Muscle layer of duodenum (tissue), 2 donors: Measurements from ENCODE around the gene IL22.
"Not testable (repeated sequence)": the region's sequence is repeated elsewhere in the genome, so short reads cannot be mapped to it uniquely, and the experiment has no call there.

ENCODE experiments used
- H3K27ac ChIP-seq: one replicate; pipeline ENCODE4 v1.7.0; 2013; ENCODE audit warnings: mild to moderate bottlenecking, low read length
- H3K27me3 ChIP-seq: one replicate; pipeline ENCODE4 v1.7.0; 2013; ENCODE audit warnings: low read depth, mild to moderate bottlenecking, control low read depth, low read length
- H3K36me3 ChIP-seq, 2 donors: one replicate each; pipeline ENCODE4 v1.7.0; 2013; ENCODE audit warnings: low read length in 2 of 2, control low read depth in 1 of 2, mild to moderate bottlenecking in 1 of 2; ENCODE audit not compliant: insufficient read depth in 2 of 2, control insufficient read depth in 1 of 2
- H3K4me1 ChIP-seq, 2 donors: one replicate each; pipeline ENCODE4 v1.7.0; 2013; ENCODE audit warnings: low read length in 2 of 2, mild to moderate bottlenecking in 2 of 2, control low read depth in 1 of 2, moderate library complexity in 1 of 2; ENCODE audit not compliant: insufficient read depth in 2 of 2, control insufficient read depth in 1 of 2
- H3K4me3 ChIP-seq, 2 donors: one replicate each; pipeline ENCODE4 v1.7.0; 2013; ENCODE audit warnings: low read length in 2 of 2, low read depth in 1 of 2, mild to moderate bottlenecking in 1 of 2
- H3K9me3 ChIP-seq, 2 donors: one replicate each; pipeline ENCODE4 v1.7.0; 2013; ENCODE audit warnings: low read length in 2 of 2, control low read depth in 1 of 2, mild to moderate bottlenecking in 1 of 2; ENCODE audit not compliant: control insufficient read depth in 1 of 2
- donor health status: healthy.

IL22 gene

DNA sequence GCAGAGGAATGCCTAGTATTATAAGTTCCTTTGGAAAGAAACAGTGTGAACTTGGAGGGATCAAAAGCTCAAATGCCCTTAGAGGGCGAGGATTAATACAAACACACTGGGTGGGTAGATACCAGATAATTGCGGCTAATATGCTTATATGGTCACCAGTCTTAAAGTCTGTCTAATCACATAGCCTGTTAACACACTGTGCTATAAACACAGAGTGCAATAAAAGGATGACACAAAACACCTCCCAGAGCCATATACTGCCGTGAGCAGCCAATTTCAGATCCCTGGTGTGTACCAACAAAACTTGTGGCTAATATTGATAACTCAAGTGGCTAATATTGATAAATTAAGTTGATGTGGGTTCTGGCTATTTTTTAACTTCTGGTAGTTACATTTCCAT is 26.0 kb downstream of the IL22 start:
- Histone ChIP-seq H3K9me3 (no peaks in the 10 kb centered on the region), H3K36me3 (no peaks in the 10 kb centered on the region), H3K27me3 (no peaks in the 10 kb centered on the region), H3K27ac (no peak overlapping the region), H3K4me1 (peaks cover 0 to 13% of the 10 kb centered on the region in 2 donors), H3K4me3 (no peak overlapping the region)

DNA sequence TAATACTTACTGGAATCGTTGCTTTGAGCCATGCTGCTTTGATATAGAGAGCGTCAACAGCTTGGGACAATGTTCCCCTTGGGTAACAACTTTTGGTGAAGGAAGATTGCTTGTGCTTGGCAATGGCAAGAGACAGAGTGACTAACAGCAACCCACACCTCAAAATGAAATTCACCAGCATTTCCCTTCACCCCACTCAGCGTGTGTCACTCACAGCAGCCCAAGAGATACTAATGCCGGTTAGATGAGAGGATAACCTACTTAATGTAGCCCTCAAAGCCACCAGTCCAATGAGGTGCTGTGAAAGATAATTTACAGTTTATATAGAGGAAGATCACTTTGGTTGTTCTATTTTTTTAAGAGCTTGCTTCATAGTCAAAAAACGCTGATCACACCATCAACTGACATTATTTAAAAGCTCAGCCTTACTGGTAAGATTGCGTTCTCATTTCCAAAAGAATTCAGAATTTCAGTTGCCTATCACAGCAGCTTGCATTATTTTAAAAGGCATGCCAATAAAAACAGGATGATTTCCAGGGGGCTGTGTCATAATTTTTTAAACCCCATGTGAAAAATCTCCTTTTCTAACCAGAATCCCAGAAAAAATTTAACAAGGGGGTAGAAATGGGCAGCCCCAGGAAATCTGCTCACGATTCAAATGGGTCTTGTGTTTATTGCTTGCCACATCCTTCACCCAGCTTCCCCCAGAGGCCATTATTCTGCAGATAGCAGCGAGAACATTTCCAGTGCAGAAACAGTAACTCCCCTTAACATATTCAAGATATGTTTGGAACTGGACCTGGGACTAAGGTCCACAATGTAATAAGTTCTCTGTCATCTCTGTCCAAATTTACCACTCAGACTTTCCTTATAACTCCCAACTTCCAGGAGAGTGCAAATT is 27.6 kb downstream of the IL22 start, which contains the start of gene IL26:
IL26 (minus strand) TSS at position 235 of the 901 bp plus-strand sequence; CDS start at position 181, 54 bp downstream.
- H3K36me3 ChIP-seq, result no peaks in the 10 kb centered on the region
- H3K27ac ChIP-seq, result no peak within 1 kb of the TSS
- H3K4me1 ChIP-seq, result peaks cover 0 to 15% of the 10 kb centered on the region in 2 donors
- H3K4me3 ChIP-seq, result no peak within 1 kb of the TSS
- H3K9me3 ChIP-seq, result no peaks in the 10 kb centered on the region
- no peaks in the 10 kb centered on the region for H3K27me3 ChIP-seq

DNA sequence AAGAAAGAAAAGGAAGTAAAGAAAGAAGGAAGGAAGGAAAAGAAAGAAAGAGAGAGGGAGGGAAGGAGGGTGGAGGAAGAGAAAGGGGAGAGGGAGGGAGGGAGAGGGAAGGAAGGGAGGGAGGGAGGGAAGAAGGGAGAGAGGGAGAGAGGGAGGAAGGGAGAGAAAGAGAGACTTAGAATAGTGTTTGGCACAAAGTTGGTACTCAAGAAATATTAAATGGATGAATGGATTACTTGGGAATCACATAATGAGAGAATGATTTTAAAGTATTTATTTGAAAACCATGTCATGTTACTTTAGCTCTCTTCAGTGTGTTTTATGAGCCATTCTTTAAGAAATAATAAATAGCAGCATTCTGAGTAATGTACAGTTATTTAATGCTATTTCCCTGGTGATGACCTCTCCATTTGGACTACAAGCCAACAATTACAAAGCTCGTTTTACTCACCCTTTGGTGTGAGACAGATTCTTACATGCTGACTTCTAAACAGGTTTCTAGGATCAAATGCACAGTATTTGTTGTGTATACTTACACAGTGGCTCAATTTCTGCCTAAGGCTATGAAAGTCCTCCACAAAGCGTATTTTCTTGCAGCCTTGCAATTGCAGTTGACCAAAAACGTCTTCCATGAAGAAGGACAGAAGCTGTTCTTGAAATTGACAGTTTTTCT is 28.7 kb downstream of the IL22 start:
- no peaks in the 10 kb centered on the region for H3K9me3 ChIP-seq
- no peak overlapping the region for H3K27ac ChIP-seq
- no peak overlapping the region for H3K4me3 ChIP-seq
- H3K36me3 ChIP-seq, result no peaks in the 10 kb centered on the region
- no peaks in the 10 kb centered on the region for H3K27me3 ChIP-seq
- H3K4me1 ChIP-seq, result peaks cover 0 to 15% of the 10 kb centered on the region in 2 donors

DNA sequence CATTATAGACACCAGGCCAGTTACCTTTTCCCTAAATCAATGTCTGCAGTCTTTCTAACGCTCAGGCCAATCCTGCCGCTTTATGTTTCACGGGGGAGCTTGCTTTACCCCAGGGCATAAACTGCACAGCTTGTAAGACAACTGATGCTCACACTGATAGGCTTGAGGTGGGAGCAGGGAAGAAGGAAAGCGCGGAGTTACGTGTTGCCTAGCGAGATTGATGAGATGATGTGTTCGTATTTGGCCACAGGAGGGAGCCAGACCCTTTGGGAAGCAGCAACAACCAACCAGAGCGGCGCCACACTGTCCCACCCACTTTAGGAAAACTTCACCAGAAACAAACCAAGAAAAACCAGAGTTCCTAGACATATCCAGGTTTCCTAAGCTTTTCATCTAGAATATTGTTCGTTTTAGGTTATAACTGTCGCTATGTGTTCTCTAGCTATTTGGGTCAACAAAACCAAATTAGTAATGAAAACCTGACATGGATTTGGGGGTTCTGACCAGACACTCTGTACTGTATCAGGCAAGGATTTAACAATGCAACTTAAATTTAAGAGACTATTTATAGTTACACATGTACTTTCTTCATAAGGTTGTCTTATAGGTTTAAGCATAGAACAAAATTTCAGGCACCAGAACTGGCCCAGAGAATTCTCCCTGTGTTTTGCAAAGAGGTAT is 30.2 kb downstream of the IL22 start:
- Histone ChIP-seq H3K27me3 (no peaks in the 10 kb centered on the region), H3K36me3 (no peaks in the 10 kb centered on the region), H3K27ac (no peak overlapping the region), H3K4me1 (peaks cover 0 to 15% of the 10 kb centered on the region in 2 donors), H3K9me3 (no peaks in the 10 kb centered on the region), H3K4me3 (peak overlapping the region in 1 of 2 donors; percentile 47)

DNA sequence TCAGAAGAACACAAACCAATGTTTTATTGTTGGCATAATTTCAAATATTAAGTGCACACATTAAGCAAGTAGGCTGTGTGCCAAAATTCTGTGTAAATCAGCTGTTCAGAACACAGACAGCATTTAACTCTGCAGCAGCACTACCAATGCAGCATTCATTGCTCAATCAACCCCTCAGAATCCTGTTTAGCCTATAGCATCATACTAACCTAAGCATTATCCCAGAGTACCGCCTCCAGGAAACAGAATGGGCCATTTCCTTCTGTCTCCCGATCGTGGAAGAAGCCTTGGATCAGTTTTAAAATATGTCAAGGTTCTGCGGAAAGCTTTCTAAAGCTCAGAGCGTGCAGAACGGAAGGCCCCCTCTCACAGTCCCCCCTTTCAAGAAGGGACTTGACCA is 31.1 kb downstream of the IL22 start:
- H3K27ac ChIP-seq, result no peak overlapping the region
- H3K9me3 ChIP-seq, result no peaks in the 10 kb centered on the region
- no peaks in the 10 kb centered on the region for H3K27me3 ChIP-seq
- peaks cover 0 to 15% of the 10 kb centered on the region in 2 donors for H3K4me1 ChIP-seq
- peak overlapping the region in 1 of 2 donors; percentile 47 for H3K4me3 ChIP-seq
- H3K36me3 ChIP-seq, result no peaks in the 10 kb centered on the region

DNA sequence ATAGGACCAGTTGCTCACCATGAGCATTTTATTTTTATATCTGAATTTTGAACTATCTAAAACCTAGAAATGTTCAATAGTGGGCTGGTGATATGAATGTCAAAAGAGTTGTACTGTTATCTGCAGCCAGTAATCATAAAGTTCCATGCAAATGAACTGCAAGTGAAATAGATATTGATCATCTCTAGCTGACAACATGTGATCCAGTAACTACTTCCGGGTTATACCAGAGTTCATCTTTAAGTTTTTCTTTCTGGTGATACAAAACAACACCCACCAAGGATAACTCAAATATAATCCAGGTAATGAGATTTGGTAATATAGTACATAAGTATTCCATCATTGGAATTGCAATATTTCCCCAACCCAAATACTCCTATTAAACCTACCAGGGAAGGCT is 31.9 kb downstream of the IL22 start:
- H3K36me3 ChIP-seq, result no peaks in the 10 kb centered on the region
- no peaks in the 10 kb centered on the region for H3K9me3 ChIP-seq
- H3K27me3 ChIP-seq, result no peaks in the 10 kb centered on the region

DNA sequence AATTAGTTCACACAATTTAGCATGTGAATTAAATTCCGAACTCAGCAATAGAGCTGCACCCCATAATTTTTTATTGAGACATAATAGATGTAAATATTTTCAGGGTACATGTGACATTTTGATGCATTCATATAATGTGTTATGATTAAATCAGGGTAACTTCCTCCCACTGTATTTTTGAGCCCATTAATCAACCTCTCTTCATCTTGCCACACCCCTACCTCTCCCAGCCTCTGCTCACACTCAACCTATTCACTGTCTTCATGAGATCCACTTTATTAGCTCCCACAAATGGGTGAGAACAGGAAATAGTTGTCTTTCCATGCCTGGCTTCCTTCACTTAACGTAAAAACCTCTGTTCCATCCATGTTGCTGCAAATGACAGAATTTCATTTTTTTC is 42.5 kb downstream of the IL22 start:
- Histone ChIP-seq H3K27ac (no peak overlapping the region), H3K9me3 (no peaks in the 10 kb centered on the region), H3K36me3 (no peaks in the 10 kb centered on the region), H3K4me1 (no peaks in the 10 kb centered on the region), H3K27me3 (no peaks in the 10 kb centered on the region), H3K4me3 (no peak overlapping the region)

More for the DNA sequence above, 31.9 kb downstream of the IL22 start:
- no peak overlapping the region for H3K27ac ChIP-seq
- H3K4me1 ChIP-seq, result peaks cover 0 to 15% of the 10 kb centered on the region in 2 donors
- H3K4me3 ChIP-seq, result no peak overlapping the region

DNA sequence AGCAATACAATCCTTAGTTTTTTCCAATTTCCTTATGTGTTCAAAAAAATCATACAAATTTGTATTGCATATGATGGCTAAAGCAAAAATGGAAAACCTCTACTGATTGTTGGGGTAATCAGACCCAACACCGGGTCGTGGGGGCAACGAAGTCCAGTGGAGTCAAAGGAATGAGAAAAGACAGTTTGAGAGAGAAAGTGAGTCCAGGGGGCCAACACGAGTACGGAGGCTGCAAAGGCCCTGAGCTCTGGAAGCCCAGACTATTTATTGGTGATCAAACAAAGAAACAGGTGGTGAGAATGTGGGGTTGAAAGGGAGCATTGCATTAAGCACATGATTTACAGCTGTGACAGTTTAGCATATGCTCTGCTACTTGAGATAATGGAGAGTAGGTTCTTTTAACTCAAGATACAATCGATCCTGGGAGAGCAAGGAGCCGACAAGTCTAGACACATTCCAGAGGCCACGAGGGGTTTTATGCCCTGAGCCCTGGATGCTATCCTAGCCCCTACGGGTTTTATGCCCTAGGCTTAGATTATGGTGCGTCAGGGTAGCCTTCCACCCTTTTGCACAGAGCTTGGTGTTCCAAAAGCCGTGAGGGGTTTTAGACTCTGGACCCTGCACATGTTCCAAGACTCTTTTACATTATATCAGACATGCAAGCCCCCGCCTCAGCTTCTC is 44.2 kb downstream of the IL22 start:
- H3K4me3 ChIP-seq, H3K27ac ChIP-seq, H3K9me3 ChIP-seq, H3K36me3 ChIP-seq, H3K4me1 ChIP-seq, H3K27me3 ChIP-seq: not testable (repeated sequence)

DNA sequence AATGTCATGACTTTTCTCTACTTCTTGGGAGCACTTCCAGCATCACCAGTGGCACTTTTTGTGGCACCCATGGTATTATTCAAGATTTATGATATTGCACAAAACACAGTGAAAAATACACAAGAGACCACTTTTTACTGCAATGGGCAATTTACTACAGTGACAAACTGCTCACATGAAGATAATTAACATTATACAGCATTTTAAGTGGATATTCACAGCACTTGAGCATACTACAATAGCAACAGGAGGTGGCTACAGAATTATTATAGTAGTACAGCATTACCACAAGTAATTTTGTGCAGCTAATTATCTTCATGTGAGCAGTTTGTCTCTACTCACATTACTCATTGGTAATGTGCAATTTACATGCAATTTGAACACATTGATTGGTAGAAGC is 46.1 kb downstream of the IL22 start:
- Histone ChIP-seq H3K9me3 (no peaks in the 10 kb centered on the region), H3K4me1 (no peaks in the 10 kb centered on the region), H3K27me3 (no peaks in the 10 kb centered on the region), H3K27ac (no peak overlapping the region), H3K36me3 (no peaks in the 10 kb centered on the region), H3K4me3 (no peak overlapping the region)

DNA sequence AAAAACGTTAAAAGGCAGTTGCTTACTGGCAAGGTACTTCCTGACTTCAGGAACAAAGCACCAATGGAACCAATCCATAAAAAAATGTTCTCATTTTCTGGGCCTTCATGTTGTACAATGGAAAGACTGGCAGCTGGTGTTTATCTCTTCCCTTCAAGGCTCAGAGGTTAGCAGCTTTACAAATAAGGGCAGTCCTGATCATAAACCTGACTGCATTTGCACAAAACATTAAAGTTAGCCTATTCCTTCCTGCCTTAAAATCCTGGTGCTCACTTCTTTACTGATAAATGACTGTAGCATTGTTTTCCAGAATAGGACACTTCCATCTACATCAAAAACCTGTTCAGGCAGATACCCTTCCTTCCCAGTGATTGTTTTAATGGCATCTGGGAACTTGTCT is 47.0 kb downstream of the IL22 start:
- Histone ChIP-seq H3K9me3 (no peaks in the 10 kb centered on the region), H3K36me3 (no peaks in the 10 kb centered on the region), H3K27ac (no peak overlapping the region), H3K4me3 (no peak overlapping the region), H3K27me3 (no peaks in the 10 kb centered on the region), H3K4me1 (no peaks in the 10 kb centered on the region)

DNA sequence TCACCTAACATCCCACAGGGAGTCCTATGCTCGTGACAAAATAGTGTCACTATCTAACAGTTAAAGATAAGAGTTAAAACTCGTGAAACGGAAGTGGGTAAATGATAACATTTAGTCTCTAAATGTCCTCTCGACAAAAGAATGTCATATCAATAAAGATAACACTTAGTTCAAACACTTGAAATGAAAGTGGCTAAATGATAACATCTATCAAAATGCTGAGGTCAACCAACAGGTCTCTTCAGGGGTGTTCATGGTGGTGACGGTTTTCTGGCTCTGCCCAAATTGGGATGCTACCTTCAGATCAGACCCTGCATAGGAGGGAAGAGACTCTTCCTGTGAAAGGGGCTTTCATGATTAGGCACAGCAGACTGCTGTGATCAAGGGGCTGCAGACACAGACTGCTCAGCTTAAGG is 49.9 kb downstream of the IL22 start:
- H3K9me3 ChIP-seq, result no peaks in the 10 kb centered on the region
- no peak overlapping the region for H3K4me3 ChIP-seq
- H3K4me1 ChIP-seq, result no peaks in the 10 kb centered on the region
- H3K36me3 ChIP-seq, result no peaks in the 10 kb centered on the region
- H3K27me3 ChIP-seq, result no peaks in the 10 kb centered on the region
- no peak overlapping the region for H3K27ac ChIP-seq
